GM21529 (cell line): ENCODE results near the gene CD28.
"Not testable (repeated sequence)": the region's sequence is repeated elsewhere in the genome, so short reads cannot be mapped to it uniquely, and the experiment has no call there.

Experiments used
- ATAC-seq: cut with Tn5 transposase; IDR thresholded peaks from one replicate; pipeline ENCODE4 v1.9.1; 2021; ENCODE audit not compliant: unreplicated experiment

Gene CD28

GRCh38 chr2:203743441-203743981, 37.1 kb downstream of the CD28 start:
- ATAC-seq = no peak

GRCh38 chr2:203744091-203744490, 37.7 kb downstream of the CD28 start:
- no peak for ATAC-seq

- no peak for ATAC-seq
Observed at GRCh38 chr2:203745267-203745666, 38.8 kb downstream of the CD28 start.

- ATAC-seq = no peak
Observed at GRCh38 chr2:203748331-203749126, 42.1 kb downstream of the CD28 start.

- ATAC-seq = no peak
Observed at GRCh38 chr2:203750346-203751068, 44.1 kb downstream of the CD28 start.

- ATAC-seq = no peak
Observed at GRCh38 chr2:203751685-203752271, 45.3 kb downstream of the CD28 start.

GRCh38 chr2:203756161-203756560, 49.7 kb downstream of the CD28 start:
- ATAC-seq = no peak

- no peak for ATAC-seq
Observed at GRCh38 chr2:203758841-203759689, 52.6 kb downstream of the CD28 start.

GRCh38 chr2:203759690-203760365, 53.4 kb downstream of the CD28 start:
- ATAC-seq = no peak

GRCh38 chr2:203761121-203761520, 54.7 kb downstream of the CD28 start:
- no peak for ATAC-seq

GRCh38 chr2:203763241-203763937, 57.0 kb downstream of the CD28 start:
- no peak for ATAC-seq

GRCh38 chr2:203763938-203764664, 57.7 kb downstream of the CD28 start:
- ATAC-seq = peak; percentile 59

- no peak for ATAC-seq
Observed at GRCh38 chr2:203772456-203773165, 66.2 kb downstream of the CD28 start.

GRCh38 chr2:203774760-203775159, 68.3 kb downstream of the CD28 start:
- no peak for ATAC-seq

GRCh38 chr2:203775684-203776083, 69.2 kb downstream of the CD28 start:
- ATAC-seq = no peak

- no peak for ATAC-seq
Observed at GRCh38 chr2:203777030-203777429, 70.6 kb downstream of the CD28 start.

GRCh38 chr2:203779477-203780073, 73.1 kb downstream of the CD28 start:
- not testable (repeated sequence) for ATAC-seq

- no peak for ATAC-seq
Observed at GRCh38 chr2:203780231-203780630, 73.8 kb downstream of the CD28 start.
